ENCODE results near the gene NEUROD1. TPM values are rescaled to one million over a fixed set of nuclear protein-coding genes. Genes with fewer than 3 reads are reported as not detected.

The NEUROD1 gene
- total RNA-seq, 4 donors from 2014 or later: 0.48 to 1.8 TPM; not detected in 2

GRCh38 chr2:181626671-181627070 lies 53.6 kb downstream of the NEUROD1 start:
- Histone ChIP-seq H3K27me3 (no peaks in the 10 kb centered on the region), H3K36me3 (no peaks in the 10 kb centered on the region), H3K4me1 (no peaks in the 10 kb centered on the region), H3K4me3 (no peak overlapping the region), H3K27ac (no peak overlapping the region), H3K9me3 (no peaks in the 10 kb centered on the region)
- no peak for TF ChIP-seq POLR2AphosphoS5 (IDR thresholded peaks at IDR 0.05)
- TF ChIP-seq CTCF (IDR thresholded peaks at IDR 0.05): no peak
- no peak for TF ChIP-seq POLR2A (IDR thresholded peaks at IDR 0.05)
- no peak for TF ChIP-seq EP300 (IDR thresholded peaks at IDR 0.05; ENCODE audit: low read depth)
- in situ Hi-C loops (cut with MboI; ENCODE audit: low pct_ligation_motif_present in 1 of 4, low pct_unique_long_range_greater_than_20kb in 1 of 4, low sequenced_read_pairs in 3 of 4) (no loop called here), intact Hi-C loops (cut with DNase I; ENCODE audit: low total_unique reads) (no loop called here)
- DNase-seq: no peak

Other genes with a start within 250 kb of the NEUROD1 start
- gene ITGA4, start 223.1 kb downstream of the NEUROD1 start, total RNA-seq: 10 to 100 TPM in 1 of 4 donors, 1 to 10 TPM in 3; 1.1 to 30.8 (median 5.1) TPM
- under 1 TPM in 1 of 4 donors, not detected in 3; 0.32 TPM for gene CERKL, start 23.4 kb downstream of the NEUROD1 start, total RNA-seq
- gene ITPRID2, start 211.2 kb upstream of the NEUROD1 start, total RNA-seq: 100 to 1,000 TPM; 117 to 255 (median 212) TPM